Activated naive CD8-positive, alpha-beta T cell (primary cell): ENCODE measurements around the gene DBN1.

Experiments used
- H3K27ac Mint-ChIP-seq: one replicate; pipeline ENCODE4 v1.8.0; 2021; ENCODE audit warnings: mixed read lengths
- H3K27me3 Mint-ChIP-seq: one replicate; pipeline ENCODE4 v1.8.0; 2021; ENCODE audit warnings: mixed read lengths
- H3K36me3 Mint-ChIP-seq: one replicate; pipeline ENCODE4 v1.8.0; 2021; ENCODE audit warnings: mixed read lengths
- H3K4me1 Mint-ChIP-seq: one replicate; pipeline ENCODE4 v1.8.0; 2021; ENCODE audit warnings: low read depth, mixed read lengths
- H3K4me3 Mint-ChIP-seq: one replicate; pipeline ENCODE4 v1.8.0; 2021; ENCODE audit warnings: mild to moderate bottlenecking, mixed read lengths
- H3K9me3 Mint-ChIP-seq: one replicate; pipeline ENCODE4 v1.8.0; 2021; ENCODE audit warnings: low read depth, mixed read lengths

Gene DBN1

DNA sequence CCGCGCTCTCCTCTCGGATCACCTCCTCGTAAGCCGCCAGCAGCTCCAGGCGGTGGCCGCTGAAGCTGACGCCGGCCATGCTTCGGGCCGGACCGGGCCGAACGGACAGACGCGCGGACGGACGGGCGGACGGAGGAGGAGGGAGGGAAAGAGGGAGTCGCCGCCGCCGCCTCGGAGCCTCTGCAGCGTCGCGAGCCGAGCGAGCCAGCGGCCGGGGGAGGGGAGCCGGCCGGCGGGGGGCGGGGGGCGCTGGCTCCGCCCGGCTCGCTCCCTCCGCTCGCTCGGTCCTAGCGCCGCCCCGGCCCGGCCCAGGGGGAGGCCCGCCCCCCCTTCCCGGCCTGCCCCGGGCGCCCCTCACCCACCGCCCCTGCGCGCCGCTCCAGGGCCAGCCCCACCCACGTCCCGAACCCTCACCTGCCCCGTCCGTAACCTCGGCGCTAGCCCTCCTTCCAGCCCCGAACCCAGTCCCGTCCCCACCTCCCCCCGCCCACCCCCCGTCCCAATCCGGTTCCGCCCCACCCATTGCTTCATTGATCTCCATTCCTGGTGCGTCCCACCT is at the start of gene DBN1:
Gene DBN1, minus strand, starts transcription at position 192 of the 559 bp plus-strand sequence. Its CDS starts 113 bp downstream, at position 79.
- H3K27ac Mint-ChIP-seq, result peak within 1 kb of the TSS; percentile 70
- H3K4me3 Mint-ChIP-seq, result peak within 1 kb of the TSS; percentile 85
- H3K4me1 Mint-ChIP-seq, result peaks cover 50% of the 10 kb centered on the region
- no peaks in the 10 kb centered on the region for H3K27me3 Mint-ChIP-seq
- H3K36me3 Mint-ChIP-seq, result no peaks in the 10 kb centered on the region
- H3K9me3 Mint-ChIP-seq, result no peaks in the 10 kb centered on the region

DNA sequence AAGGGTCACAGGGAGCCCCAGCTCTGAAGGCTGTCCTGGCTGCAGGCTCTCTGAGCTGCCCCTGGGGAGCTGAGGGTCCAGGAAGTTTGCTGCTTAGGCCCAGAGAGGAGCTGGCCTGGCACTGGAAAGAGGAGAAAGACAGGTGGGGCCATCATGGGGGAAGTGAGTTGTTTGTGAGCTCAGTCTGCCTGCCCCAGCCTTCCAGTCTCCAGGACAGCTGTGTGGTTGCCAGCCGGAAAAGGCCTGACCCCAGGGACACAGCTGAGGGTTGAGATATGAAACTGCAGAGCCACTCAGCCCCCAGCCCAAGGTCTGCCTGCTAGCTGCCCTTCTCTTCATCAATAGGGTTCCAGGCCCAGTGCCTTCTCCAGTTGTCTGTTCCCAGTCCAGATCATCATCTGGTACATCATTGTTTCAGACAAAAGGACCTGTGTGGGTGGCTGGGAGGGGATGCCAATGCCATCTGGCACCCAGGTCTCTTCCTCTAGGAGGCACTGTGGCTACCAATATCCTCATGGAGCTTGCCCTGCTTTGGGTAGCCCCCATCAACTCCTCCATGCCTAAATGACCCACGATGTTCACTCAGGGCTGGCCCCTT is 47.6 kb upstream of the DBN1 start:
- Mint-ChIP-seq H3K9me3 (no peaks in the 10 kb centered on the region), H3K36me3 (peaks cover 6% of the 10 kb centered on the region), H3K4me1 (peaks cover 37% of the 10 kb centered on the region), H3K27ac (peak overlapping the region; percentile 68), H3K27me3 (no peaks in the 10 kb centered on the region), H3K4me3 (no peak overlapping the region)

- Mint-ChIP-seq H3K9me3 (no peaks in the 10 kb centered on the region), H3K27ac (peak overlapping the region; percentile 61), H3K36me3 (peaks cover 10% of the 10 kb centered on the region), H3K27me3 (no peaks in the 10 kb centered on the region), H3K4me1 (peaks cover 44% of the 10 kb centered on the region), H3K4me3 (no peak overlapping the region)
These were observed 46.8 kb upstream of the DBN1 start for GRCh38 chr5:177520271-177520670.

- Mint-ChIP-seq H3K27ac (peak overlapping the region; percentile 58), H3K9me3 (no peaks in the 10 kb centered on the region), H3K36me3 (peaks cover 12% of the 10 kb centered on the region), H3K4me1 (peaks cover 47% of the 10 kb centered on the region), H3K27me3 (no peaks in the 10 kb centered on the region), H3K4me3 (peak overlapping the region; percentile 42)
These were observed 46.2 kb upstream of the DBN1 start for GRCh38 chr5:177519463-177520235.

GRCh38 chr5:177516601-177517568 is 43.5 kb upstream of the DBN1 start, which contains the start of gene DDX41:
Gene DDX41 (minus strand): TSS chr5:177516961. CDS start chr5:177516945, 16 bp downstream.
- H3K36me3 Mint-ChIP-seq, result peaks cover 15% of the 10 kb centered on the region
- peak within 1 kb of the TSS; percentile 95 for H3K4me3 Mint-ChIP-seq
- peaks cover 47% of the 10 kb centered on the region for H3K4me1 Mint-ChIP-seq
- no peaks in the 10 kb centered on the region for H3K27me3 Mint-ChIP-seq
- H3K9me3 Mint-ChIP-seq, result no peaks in the 10 kb centered on the region
- peak within 1 kb of the TSS; percentile 92 for H3K27ac Mint-ChIP-seq

DNA sequence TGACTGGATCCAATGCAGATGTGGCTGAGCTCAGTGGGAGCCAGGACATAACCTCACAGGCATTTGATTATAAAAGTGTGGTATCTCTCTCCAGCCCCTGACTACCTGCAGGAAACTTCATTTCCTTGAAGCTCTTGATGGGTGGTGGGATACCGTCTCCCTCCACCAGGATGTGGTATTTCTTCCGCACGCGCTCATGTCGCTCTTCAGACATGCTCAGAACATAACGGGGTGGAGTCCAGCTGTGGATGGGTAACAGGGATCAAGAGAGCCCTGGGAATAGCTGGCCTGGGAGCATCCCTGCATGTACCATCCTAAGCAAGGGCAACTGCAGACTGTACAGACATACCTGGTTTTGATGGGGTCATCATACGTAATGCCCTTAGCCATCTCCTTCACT is 42.1 kb upstream of the DBN1 start:
- H3K9me3 Mint-ChIP-seq, result no peaks in the 10 kb centered on the region
- H3K36me3 Mint-ChIP-seq, result peaks cover 17% of the 10 kb centered on the region
- peak overlapping the region; percentile 95 for H3K4me3 Mint-ChIP-seq
- peaks cover 40% of the 10 kb centered on the region for H3K4me1 Mint-ChIP-seq
- no peak overlapping the region for H3K27ac Mint-ChIP-seq
- no peaks in the 10 kb centered on the region for H3K27me3 Mint-ChIP-seq

DNA sequence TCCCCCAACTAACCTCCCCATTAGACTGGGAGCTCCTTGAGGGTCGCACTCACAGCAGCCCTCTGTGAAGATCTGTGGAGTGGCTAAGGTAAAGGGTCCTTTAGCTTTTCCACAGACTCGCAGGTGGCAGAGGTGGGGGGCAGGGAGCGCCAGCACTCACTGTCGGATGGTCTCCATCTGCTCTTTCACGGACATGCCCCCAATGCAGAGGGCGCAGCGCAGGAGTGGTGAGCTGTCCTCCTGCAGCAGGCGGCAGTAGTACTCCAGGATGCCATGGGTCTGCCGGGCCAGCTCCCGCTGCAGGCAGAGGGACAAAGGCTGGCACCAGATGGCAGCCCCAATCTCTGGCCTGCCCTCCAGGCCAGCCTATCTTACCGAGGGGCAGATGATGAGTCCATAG is 41.1 kb upstream of the DBN1 start:
- Mint-ChIP-seq H3K27ac (no peak overlapping the region), H3K27me3 (no peaks in the 10 kb centered on the region), H3K4me1 (peaks cover 34% of the 10 kb centered on the region), H3K4me3 (peak overlapping the region; percentile 95), H3K36me3 (peaks cover 17% of the 10 kb centered on the region), H3K9me3 (no peaks in the 10 kb centered on the region)

GRCh38 chr5:177513500-177513899 is 40.1 kb upstream of the DBN1 start:
- Mint-ChIP-seq H3K4me1 (peaks cover 29% of the 10 kb centered on the region), H3K27me3 (no peaks in the 10 kb centered on the region), H3K36me3 (peaks cover 17% of the 10 kb centered on the region), H3K9me3 (no peaks in the 10 kb centered on the region), H3K4me3 (no peak overlapping the region), H3K27ac (no peak overlapping the region)

- Mint-ChIP-seq H3K27me3 (no peaks in the 10 kb centered on the region), H3K4me1 (peaks cover 29% of the 10 kb centered on the region), H3K9me3 (no peaks in the 10 kb centered on the region), H3K27ac (no peak overlapping the region), H3K36me3 (peaks cover 17% of the 10 kb centered on the region), H3K4me3 (no peak overlapping the region)
These were observed 39.4 kb upstream of the DBN1 start for GRCh38 chr5:177512736-177513380.

DNA sequence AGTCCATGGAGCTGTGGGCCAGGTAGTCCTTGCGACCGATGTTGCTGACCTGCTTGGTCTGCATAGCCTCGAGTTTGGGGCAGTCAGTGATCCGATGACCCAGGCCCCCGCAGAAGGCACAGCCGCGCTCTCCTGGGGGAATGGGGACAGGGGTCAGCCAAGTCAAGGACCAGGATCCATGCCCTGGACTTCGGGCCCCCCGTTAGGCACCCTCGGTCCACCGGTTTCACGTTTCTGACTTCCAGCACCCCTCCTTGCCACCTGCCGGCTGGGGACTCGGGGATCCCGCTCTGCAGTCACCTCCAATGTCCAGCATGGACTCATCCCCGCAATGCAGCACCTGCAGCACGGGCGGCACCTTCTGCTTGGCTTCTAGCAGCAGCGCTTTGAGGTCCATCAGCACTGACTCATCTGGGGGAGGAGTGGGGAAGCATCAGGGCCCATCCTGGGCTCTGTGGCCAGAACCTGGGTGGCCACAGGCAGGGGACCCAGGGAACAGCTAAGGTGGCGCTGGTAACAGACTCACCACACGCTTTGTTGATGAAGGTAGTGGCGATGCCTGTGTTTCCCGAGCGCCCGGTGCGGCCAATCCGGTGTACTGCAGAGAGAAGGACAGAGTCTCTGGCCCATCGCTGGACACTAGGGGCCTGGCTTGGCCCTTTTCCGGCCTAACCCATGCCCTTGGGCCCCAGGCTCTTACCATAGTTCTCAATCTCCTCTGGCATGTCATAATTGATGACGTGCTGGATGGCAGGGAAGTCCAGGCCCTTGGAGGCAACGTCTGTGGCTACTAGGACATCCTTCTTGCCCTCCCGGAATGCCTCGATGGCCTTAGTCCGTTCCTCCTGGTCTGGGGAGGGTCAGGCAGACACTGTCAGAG is 38.6 kb upstream of the DBN1 start:
- Mint-ChIP-seq H3K4me3 (no peak overlapping the region), H3K27ac (no peak overlapping the region)

DNA sequence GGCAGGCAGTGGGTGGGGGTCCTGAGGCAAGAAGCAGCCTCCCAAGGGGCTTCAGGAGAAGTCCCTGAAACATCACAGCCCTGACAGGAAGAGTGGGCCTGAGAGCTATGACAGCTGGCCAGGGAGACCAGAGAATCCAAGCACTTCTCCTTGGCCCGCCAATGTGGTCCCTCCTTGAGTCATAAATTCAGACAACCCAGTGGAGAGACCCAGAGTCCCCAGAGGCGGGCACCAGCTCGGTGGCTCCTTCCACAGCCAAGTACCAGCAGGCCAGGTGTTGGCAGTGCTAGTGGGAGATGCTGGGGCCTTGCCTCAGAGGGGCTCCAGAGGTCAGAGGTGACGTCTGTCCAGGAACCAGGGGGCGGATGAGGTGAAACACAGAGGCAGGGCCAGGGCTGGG is 37.7 kb upstream of the DBN1 start:
- Mint-ChIP-seq H3K27ac (no peak overlapping the region), H3K4me3 (no peak overlapping the region), H3K9me3 (no peaks in the 10 kb centered on the region), H3K36me3 (peaks cover 13% of the 10 kb centered on the region), H3K4me1 (peaks cover 19% of the 10 kb centered on the region), H3K27me3 (no peaks in the 10 kb centered on the region)

More for the DNA sequence above, 38.6 kb upstream of the DBN1 start:
- no peaks in the 10 kb centered on the region for H3K9me3 Mint-ChIP-seq
- H3K4me1 Mint-ChIP-seq, result peaks cover 26% of the 10 kb centered on the region
- H3K27me3 Mint-ChIP-seq, result no peaks in the 10 kb centered on the region
- H3K36me3 Mint-ChIP-seq, result peaks cover 17% of the 10 kb centered on the region

GRCh38 chr5:177510567-177511053 is 37.2 kb upstream of the DBN1 start:
- peaks cover 10% of the 10 kb centered on the region for H3K36me3 Mint-ChIP-seq
- H3K27ac Mint-ChIP-seq, result no peak overlapping the region
- no peak overlapping the region for H3K4me3 Mint-ChIP-seq
- H3K9me3 Mint-ChIP-seq, result no peaks in the 10 kb centered on the region
- H3K27me3 Mint-ChIP-seq, result no peaks in the 10 kb centered on the region
- peaks cover 13% of the 10 kb centered on the region for H3K4me1 Mint-ChIP-seq

GRCh38 chr5:177509991-177510566 is 36.6 kb upstream of the DBN1 start:
- Mint-ChIP-seq H3K4me3 (no peak overlapping the region), H3K4me1 (peaks cover 8% of the 10 kb centered on the region)

More at GRCh38 chr5:177509991-177510566, 36.6 kb upstream of the DBN1 start:
- Mint-ChIP-seq H3K36me3 (peaks cover 6% of the 10 kb centered on the region), H3K9me3 (no peaks in the 10 kb centered on the region), H3K27ac (no peak overlapping the region), H3K27me3 (no peaks in the 10 kb centered on the region)
